HEK293T (cell line): ENCODE results near the gene TTC21A.

Source experiments
- ARNT ChIP-seq: fragments of 450-650 bp; IDR thresholded peaks from 2 replicates; pipeline ENCODE4 v1.6.1; 2017; ENCODE audit warnings: mild to moderate bottlenecking
- LEF1 ChIP-seq: fragments of 450-650 bp; IDR thresholded peaks from 2 replicates; pipeline ENCODE4 v1.6.1; 2017; ENCODE audit warnings: mild to moderate bottlenecking, borderline replicate concordance
- NFRKB ChIP-seq: fragments of 450-650 bp; IDR thresholded peaks from 2 replicates; pipeline ENCODE4 v1.6.1; 2016; ENCODE audit warnings: mild to moderate bottlenecking, moderate library complexity
- SUZ12 ChIP-seq: fragments of 450-650 bp; IDR thresholded peaks from 2 replicates; pipeline ENCODE4 v1.6.1; 2016; ENCODE audit warnings: mild to moderate bottlenecking

DNA sequence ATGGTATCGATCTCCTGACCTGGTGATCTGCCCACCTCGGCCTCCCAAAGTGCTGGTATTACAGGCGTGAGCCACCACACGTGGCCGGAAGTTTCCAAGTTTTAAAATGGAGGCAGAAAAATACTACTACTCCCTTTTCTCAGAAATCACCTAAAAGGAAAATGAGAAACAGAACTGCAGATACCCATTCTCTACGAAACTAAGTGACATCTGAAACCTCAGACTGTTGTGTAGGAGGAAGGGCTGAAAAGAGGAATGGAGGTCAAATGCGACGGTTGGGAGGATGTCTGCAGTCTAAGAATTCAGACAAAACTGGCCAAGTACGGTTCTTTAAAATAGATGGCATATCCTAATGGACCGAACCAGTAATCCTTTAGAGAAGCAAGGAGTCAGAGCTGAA lies 31.6 kb upstream of the TTC21A start:
- TF ChIP-seq SUZ12: no peak
- TF ChIP-seq ARNT: no peak
- TF ChIP-seq LEF1: no peak
- no peak for TF ChIP-seq NFRKB
